Endothelial cell of umbilical vein (primary cell): ENCODE data around the gene MAP3K15. TPM values are rescaled to one million over a fixed set of nuclear protein-coding genes. Genes with fewer than 3 reads are reported as not detected.

ENCODE experiments used
- BruUV-seq: library from RNA; stranded (reverse); fragments of 400-500 nt; replicated peaks from 2 replicates; lab custom pipeline; 2021; lab: Mats Ljungman, UMichigan
- CTCF ChIA-PET: fragments of 300-600, 350-600 bp; sonication (Branson Sonifier 250); formaldehyde crosslinking; loops from one replicate; lab custom pipeline; 2021; ENCODE audit warnings: antibody characterized with exemption, inconsistent platforms; lab: Charles Lee
- POLR2A ChIA-PET: fragments of 300-600, 350-600 bp; sonication (Branson Sonifier 250); formaldehyde crosslinking; loops from one replicate; lab custom pipeline; 2021; ENCODE audit warnings: antibody characterized with exemption, inconsistent platforms; lab: Charles Lee
- DNase-seq: peaks from one replicate; pipeline ENCODE4 v3.0.0-alpha.2; 2011; ENCODE audit warnings: low read depth, low spot score
- FAIRE-seq: peaks from 2 replicates; lab custom pipeline; 2011; peaks lifted over from hg19 to GRCh38; lab: Jason Lieb, UNC
- H2AFZ ChIP-seq: 2 replicates; pipeline ENCODE4 v1.6.0; 2012; ENCODE audit warnings: low read depth, low read length, control low read depth, inconsistent platforms
- H3K27ac ChIP-seq: 2 replicates; pipeline ENCODE4 v1.5.1; 2011; ENCODE audit warnings: low read depth, mild to moderate bottlenecking, control low read depth, low read length, moderate library complexity; ENCODE audit not compliant: insufficient read depth
- H3K27me3 ChIP-seq, 2 experiments: 2 replicates each; pipeline versions ENCODE4 v1.6.0 to v1.6.1; 2011; ENCODE audit warnings: low read length in 2 of 2, mixed read lengths in 1 of 2; ENCODE audit not compliant: control insufficient read depth in 2 of 2, insufficient read depth in 2 of 2
- H3K36me3 ChIP-seq, 2 experiments: 2 replicates in 1 of 2; 3 replicates in 1 of 2; pipeline ENCODE4 v1.5.1; 2011; ENCODE audit warnings: low read length in 2 of 2, mild to moderate bottlenecking in 1 of 2, moderate library complexity in 1 of 2; ENCODE audit not compliant: control insufficient read depth in 2 of 2, insufficient read depth in 2 of 2; ENCODE audit errors: extremely low read depth in 1 of 2
- H3K4me1 ChIP-seq: 3 replicates; pipeline ENCODE4 v1.5.1; 2011; ENCODE audit warnings: mild to moderate bottlenecking, low read length; ENCODE audit not compliant: control insufficient read depth, insufficient read depth; ENCODE audit errors: extremely low read depth
- H3K4me2 ChIP-seq: 2 replicates; pipeline ENCODE4 v1.6.1; 2011; ENCODE audit warnings: low read length, control low read depth, mixed read lengths; ENCODE audit not compliant: insufficient read depth
- H3K4me3 ChIP-seq, 3 experiments: fragments of 200-600 bp in 1 of 3; sonication (generic), shearing (Covaris generic) in 1 of 3; replicated peaks in 1 of 3; 2 replicates each; pipeline ENCODE4 v1.5.1; 2011 to 2016; ENCODE audit warnings: control low read depth in 3 of 3, low read length in 3 of 3, mild to moderate bottlenecking in 2 of 3, inconsistent platforms in 1 of 3, low read depth in 1 of 3, moderate library complexity in 1 of 3; ENCODE audit not compliant: insufficient read depth in 1 of 3
- H3K79me2 ChIP-seq: 2 replicates; pipeline ENCODE4 v1.6.0; 2012; ENCODE audit warnings: low read length, inconsistent platforms; ENCODE audit not compliant: control insufficient read depth, insufficient read depth
- H3K9ac ChIP-seq: replicated peaks from 2 replicates; pipeline ENCODE3; 2011; ENCODE audit warnings: low read length, control low read depth; ENCODE audit not compliant: insufficient read depth; ENCODE audit errors: extremely low read depth
- H3K9me1 ChIP-seq: replicated peaks from 3 replicates; pipeline ENCODE4 v1.6.0; 2011; ENCODE audit warnings: mild to moderate bottlenecking, low read length; ENCODE audit not compliant: control insufficient read depth, insufficient read depth; ENCODE audit errors: extremely low read depth
- H3K9me3 ChIP-seq: replicated peaks from 2 replicates; pipeline ENCODE4 v1.5.1; 2012; ENCODE audit warnings: low read length, inconsistent platforms; ENCODE audit not compliant: control insufficient read depth, insufficient read depth
- H4K20me1 ChIP-seq: replicated peaks from 2 replicates; pipeline ENCODE3; 2011; ENCODE audit warnings: mild to moderate bottlenecking, low read length; ENCODE audit not compliant: control insufficient read depth, insufficient read depth; ENCODE audit errors: extremely low read depth
- CTCF ChIP-seq, 2 donors: IDR thresholded peaks; 1 replicate in 1 of 2; 2 replicates in 1 of 2; pipeline ENCODE4 v1.5.1; 2011; ENCODE audit warnings: low read length in 2 of 2, mild to moderate bottlenecking in 2 of 2, moderate library complexity in 2 of 2, control low read depth in 1 of 2, inconsistent platforms in 1 of 2, low read depth in 1 of 2; ENCODE audit not compliant: insufficient read depth in 1 of 2; ENCODE audit errors: extremely low read depth in 1 of 2
- EZH2 ChIP-seq: IDR thresholded peaks from 2 replicates; pipeline ENCODE4 v1.6.1; 2012; ENCODE audit warnings: borderline replicate concordance, low read depth, mild to moderate bottlenecking, moderate library complexity, low read length, inconsistent platforms; ENCODE audit not compliant: severe bottlenecking
- FOS ChIP-seq: IDR thresholded peaks from 2 replicates; pipeline ENCODE4 v1.6.1; 2011; ENCODE audit warnings: mild to moderate bottlenecking, low read length, moderate library complexity, borderline replicate concordance; ENCODE audit not compliant: insufficient read depth
- GATA2 ChIP-seq: IDR thresholded peaks from 2 replicates; pipeline ENCODE4 v1.7.0; 2011; ENCODE audit warnings: low read depth, mild to moderate bottlenecking, moderate library complexity, mixed read lengths, low read length; ENCODE audit not compliant: insufficient read length, insufficient read depth
- JUN ChIP-seq: IDR thresholded peaks from 2 replicates; pipeline ENCODE4 v1.6.1; 2011; ENCODE audit warnings: borderline replicate concordance, low read depth; ENCODE audit not compliant: insufficient read length, insufficient read depth
- MYC ChIP-seq: IDR thresholded peaks from one replicate; pipeline ENCODE4 v1.6.1; 2011; ENCODE audit warnings: mild to moderate bottlenecking, low read depth, low read length
- POLR2A ChIP-seq: IDR thresholded peaks from 2 replicates; pipeline ENCODE4 v1.6.1; 2012; ENCODE audit warnings: low read depth, mild to moderate bottlenecking, control low read depth, low read length
- POLR2AphosphoS5 ChIP-seq: IDR thresholded peaks from 2 replicates; pipeline ENCODE4 v1.6.1; 2012; ENCODE audit warnings: low read depth, mild to moderate bottlenecking, control low read depth, low read length, moderate library complexity; ENCODE audit not compliant: insufficient read depth
- dilution Hi-C: fragments of 300-500 bp; cut with MboI; formaldehyde crosslinking; loops from one replicate; pipeline ENCODE4 v1.15.0; 2019; ENCODE audit warnings: low sequenced_read_pairs; ENCODE audit not compliant: extremely low pct_ligation_motif_present
- intact Hi-C: fragments of 100-400 bp; cut with micrococcal nuclease; formaldehyde crosslinking; loops from one replicate; pipeline ENCODE4 v1.10.0; 2022
- polyA plus RNA-seq, 4 experiments: library from polyadenylated mRNA; depleted of rRNA in 3 of 4; stranded (reverse) in 3 of 4; unstranded in 1 of 4; fragments of >200 nt; gene quantifications; 2 replicates each; pipeline versions ENCODE4 v1.2.1 to v1.2.3, GENCODE V29; 2011 to 2012; ENCODE audit warnings: missing spikeins in 1 of 4
- total RNA-seq: library from RNA; stranded (reverse); gene quantifications from 2 replicates; pipeline ENCODE4 v1.2.3, GENCODE V29; 2021
- TF ChIP-seq, protein P1 (sequence below): IDR thresholded peaks from 2 replicates; pipeline ENCODE4 v1.6.1; 2011; ENCODE audit not compliant: insufficient read depth, insufficient read length

Gene MAP3K15
- total and polyA plus RNA-seq, 2 donors (not counting 3 experiments of a cell fraction or from before 2014, with no cell fraction given) = 0.01 to 0.09 TPM

GRCh38 chrX:19361701-19362100 lies 153.6 kb downstream of the MAP3K15 start:
- dilution Hi-C loops = no loop called here
- Histone ChIP-seq H3K9me1 (no peaks in the 10 kb centered on the region), H4K20me1 (no peaks in the 10 kb centered on the region), H3K4me1 (no peaks in the 10 kb centered on the region), H3K27ac (no peak overlapping the region), H3K9ac (no peak overlapping the region), H3K79me2 (no peaks in the 10 kb centered on the region), H3K9me3 (no peaks in the 10 kb centered on the region), H3K4me2 (no peak overlapping the region), H2AFZ (no peak overlapping the region), H3K36me3 (peaks cover 0 to 11% of the 10 kb centered on the region in 2 experiments), H3K27me3 (no peaks in the 10 kb centered on the region), H3K4me3 (no peak overlapping the region)
- intact Hi-C loops = no loop called here
- FAIRE-seq (no peak), DNase-seq (no peak)
- CTCF ChIA-PET = interaction anchor here (0.6 to 2.9 kb wide), 3 partner anchors 10 to 112 kb away, joined by 3 to 12 read pairs (median 9); no protein-coding TSS in a partner anchor
- TF ChIP-seq GATA2 = peak; percentile 40
- TF ChIP-seq FOS = no peak
- BruUV-seq = no TSS peak
- POLR2A ChIA-PET = no interaction called here

DNA sequence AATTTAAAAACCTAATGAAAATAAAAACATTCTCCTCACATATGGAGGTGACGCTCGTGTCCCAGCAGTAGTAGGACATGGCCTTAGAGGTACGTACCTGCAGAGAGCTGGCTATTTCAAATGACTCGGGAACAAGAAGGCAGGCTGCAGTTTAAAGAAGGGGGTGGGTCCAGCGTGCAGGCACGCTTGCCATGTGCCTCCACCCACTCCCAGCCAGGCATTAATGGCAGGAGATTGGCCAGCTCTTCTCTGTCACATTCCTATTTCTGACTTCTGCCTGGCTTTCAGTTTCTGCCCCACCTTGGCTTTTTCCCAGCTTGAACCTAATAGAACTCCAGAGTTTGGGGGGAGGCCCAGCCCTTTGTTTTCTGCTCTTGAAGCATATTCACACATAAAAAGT lies 154.4 kb downstream of the MAP3K15 start:
- Histone ChIP-seq H3K9ac (no peak overlapping the region), H2AFZ (no peak overlapping the region), H3K27ac (no peak overlapping the region), H3K9me3 (no peaks in the 10 kb centered on the region), H3K36me3 (peaks cover 0 to 11% of the 10 kb centered on the region in 2 experiments), H4K20me1 (no peaks in the 10 kb centered on the region), H3K4me1 (no peaks in the 10 kb centered on the region), H3K9me1 (no peaks in the 10 kb centered on the region), H3K27me3 (no peaks in the 10 kb centered on the region), H3K4me2 (no peak overlapping the region), H3K79me2 (no peaks in the 10 kb centered on the region), H3K4me3 (no peak overlapping the region)
- DNase-seq = no peak
- no TSS peak for BruUV-seq
- intact Hi-C loops = no loop called here
- FAIRE-seq = no peak
- ChIA-PET POLR2A (no interaction called here), CTCF (interaction anchor here (0.6 to 2.9 kb wide), 4 partner anchors 11 to 738 kb away, joined by 3 to 12 read pairs (median 6); no protein-coding TSS in a partner anchor)
- no peak for TF ChIP-seq EZH2
- no peak for TF ChIP-seq POLR2A
- no peak for TF ChIP-seq JUN
- TF ChIP-seq GATA2 = no peak
- TF ChIP-seq CTCF (IDR thresholded peaks at IDR 0.05; ENCODE audit: extremely low read depth in 1 of 2, insufficient read depth in 1 of 2, low read depth in 1 of 2, low read length in 2 of 2) = no peak
- TF ChIP-seq, protein P1, sequence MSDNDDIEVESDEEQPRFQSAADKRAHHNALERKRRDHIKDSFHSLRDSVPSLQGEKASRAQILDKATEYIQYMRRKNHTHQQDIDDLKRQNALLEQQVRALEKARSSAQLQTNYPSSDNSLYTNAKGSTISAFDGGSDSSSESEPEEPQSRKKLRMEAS = no peak
- no peak for TF ChIP-seq POLR2AphosphoS5
- TF ChIP-seq FOS = no peak
- no peak for TF ChIP-seq MYC
- dilution Hi-C loops = no loop called here
